Astrocyte (in vitro differentiated cells and primary cell): Measurements from ENCODE around the gene HJURP. TPM values are rescaled to one million over a fixed set of nuclear protein-coding genes. Genes with fewer than 3 reads are reported as not detected.

ENCODE experiments used
- DNase-seq: peaks from one replicate; pipeline ENCODE4 v3.0.0-alpha.2; 2010; ENCODE audit warnings: low read depth
- FAIRE-seq: peaks from 2 replicates; lab custom pipeline; 2011; peaks lifted over from hg19 to GRCh38; lab: Jason Lieb, UNC
- H2AFZ ChIP-seq: 2 replicates; pipeline ENCODE4 v1.6.0; 2012; ENCODE audit warnings: low read depth, low read length, inconsistent platforms
- H3K27ac ChIP-seq: 2 replicates; pipeline ENCODE4 v1.5.1; 2011; ENCODE audit warnings: low read depth, low read length, inconsistent platforms
- H3K27me3 ChIP-seq: 2 replicates; pipeline ENCODE4 v1.6.0; 2011; ENCODE audit warnings: low read length, inconsistent platforms; ENCODE audit not compliant: insufficient read depth
- H3K36me3 ChIP-seq: 2 replicates; pipeline ENCODE4 v1.5.1; 2011; ENCODE audit warnings: low read length, inconsistent platforms; ENCODE audit not compliant: insufficient read depth
- H3K4me1 ChIP-seq: 2 replicates; pipeline ENCODE4 v1.5.1; 2011; ENCODE audit warnings: low read length, inconsistent platforms; ENCODE audit not compliant: insufficient read depth
- H3K4me2 ChIP-seq: 2 replicates; pipeline ENCODE4 v1.6.0; 2012; ENCODE audit warnings: low read length, inconsistent platforms
- H3K4me3 ChIP-seq: 2 replicates; pipeline ENCODE4 v1.5.1; 2011; ENCODE audit warnings: low read depth, mild to moderate bottlenecking, low read length, inconsistent platforms; ENCODE audit not compliant: insufficient read depth
- H3K79me2 ChIP-seq: 2 replicates; pipeline ENCODE4 v1.6.0; 2012; ENCODE audit warnings: mild to moderate bottlenecking, low read length, inconsistent platforms; ENCODE audit not compliant: insufficient read depth
- H3K9ac ChIP-seq: 2 replicates; pipeline ENCODE4 v1.6.0; 2012; ENCODE audit warnings: mild to moderate bottlenecking, low read length, inconsistent platforms
- H3K9me3 ChIP-seq: 2 replicates; pipeline ENCODE4 v1.5.1; 2012; ENCODE audit warnings: low read depth, mild to moderate bottlenecking, low read length, inconsistent platforms; ENCODE audit not compliant: insufficient read depth
- H4K20me1 ChIP-seq: 2 replicates; pipeline ENCODE4 v1.6.0; 2012; ENCODE audit warnings: low read length, inconsistent platforms; ENCODE audit not compliant: insufficient read depth
- H3K27ac Mint-ChIP-seq: one replicate; pipeline ENCODE4 v1.8.0; 2021; ENCODE audit warnings: mild to moderate bottlenecking, mixed read lengths; ENCODE audit not compliant: unreplicated experiment
- H3K27me3 Mint-ChIP-seq: one replicate; pipeline ENCODE4 v1.8.0; 2021; ENCODE audit warnings: low read depth, mixed read lengths; ENCODE audit not compliant: unreplicated experiment
- H3K36me3 Mint-ChIP-seq: one replicate; pipeline ENCODE4 v1.8.0; 2021; ENCODE audit warnings: low read depth, mixed read lengths; ENCODE audit not compliant: unreplicated experiment
- H3K4me1 Mint-ChIP-seq: one replicate; pipeline ENCODE4 v1.8.0; 2021; ENCODE audit warnings: low read depth, mixed read lengths; ENCODE audit not compliant: unreplicated experiment
- H3K4me3 Mint-ChIP-seq: one replicate; pipeline ENCODE4 v1.8.0; 2021; ENCODE audit warnings: mild to moderate bottlenecking, moderate library complexity, mixed read lengths; ENCODE audit not compliant: unreplicated experiment
- H3K9me3 Mint-ChIP-seq: one replicate; pipeline ENCODE4 v1.8.0; 2021; ENCODE audit warnings: mild to moderate bottlenecking, mixed read lengths; ENCODE audit not compliant: unreplicated experiment
- EZH2 ChIP-seq: IDR thresholded peaks from 2 replicates; pipeline ENCODE4 v1.6.1; 2012; ENCODE audit warnings: mild to moderate bottlenecking, low read length, inconsistent platforms; ENCODE audit not compliant: insufficient read depth
- total RNA-seq: library from RNA; stranded (reverse); gene quantifications from 2 replicates; pipeline ENCODE4 v1.2.1, GENCODE V29; 2021
- TF ChIP-seq, protein P1 (sequence below): IDR thresholded peaks from 2 replicates; pipeline ENCODE4 v1.5.1; 2011; ENCODE audit warnings: low read depth, mild to moderate bottlenecking, inconsistent platforms, low read length, moderate library complexity; ENCODE audit not compliant: insufficient read depth

Gene HJURP
- total RNA-seq, 1 donor from 2014 or later: 5.9 TPM

DNA sequence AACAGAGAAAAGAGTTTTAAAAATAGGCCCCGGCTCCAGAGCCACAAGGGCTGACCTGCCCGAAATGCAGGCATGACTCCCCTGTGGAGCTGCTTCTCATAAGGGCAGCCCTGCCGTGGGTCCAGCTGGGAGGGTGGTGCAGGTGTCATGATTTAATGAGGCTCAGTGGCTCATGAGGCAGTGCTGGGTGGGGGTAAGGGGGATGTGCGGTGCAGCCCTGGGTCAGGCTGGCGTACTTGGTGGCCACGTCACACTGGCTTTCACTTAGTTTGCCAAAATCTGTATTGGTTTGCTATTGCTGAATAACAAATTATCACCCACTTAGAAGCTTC is 33.6 kb downstream of the HJURP start:
- H3K27ac ChIP-seq: no peak overlapping the region
- peaks cover 22% of the 10 kb centered on the region for H3K27me3 Mint-ChIP-seq
- H3K4me3 Mint-ChIP-seq: no peak overlapping the region
- H3K27ac Mint-ChIP-seq: no peak overlapping the region
- no peaks in the 10 kb centered on the region for H3K4me1 Mint-ChIP-seq
- H3K4me3 ChIP-seq: no peak overlapping the region
- H3K9ac ChIP-seq: no peak overlapping the region
- no peaks in the 10 kb centered on the region for H3K27me3 ChIP-seq
- H3K9me3 Mint-ChIP-seq: no peaks in the 10 kb centered on the region
- no peaks in the 10 kb centered on the region for H4K20me1 ChIP-seq
- H3K9me3 ChIP-seq: no peaks in the 10 kb centered on the region
- H3K79me2 ChIP-seq: no peaks in the 10 kb centered on the region
- H2AFZ ChIP-seq: no peak overlapping the region
- H3K36me3 ChIP-seq: no peaks in the 10 kb centered on the region
- FAIRE-seq (no peak), DNase-seq (no peak)
- H3K4me2 ChIP-seq: no peak overlapping the region
- no peak for TF ChIP-seq EZH2
- TF ChIP-seq, protein P1, sequence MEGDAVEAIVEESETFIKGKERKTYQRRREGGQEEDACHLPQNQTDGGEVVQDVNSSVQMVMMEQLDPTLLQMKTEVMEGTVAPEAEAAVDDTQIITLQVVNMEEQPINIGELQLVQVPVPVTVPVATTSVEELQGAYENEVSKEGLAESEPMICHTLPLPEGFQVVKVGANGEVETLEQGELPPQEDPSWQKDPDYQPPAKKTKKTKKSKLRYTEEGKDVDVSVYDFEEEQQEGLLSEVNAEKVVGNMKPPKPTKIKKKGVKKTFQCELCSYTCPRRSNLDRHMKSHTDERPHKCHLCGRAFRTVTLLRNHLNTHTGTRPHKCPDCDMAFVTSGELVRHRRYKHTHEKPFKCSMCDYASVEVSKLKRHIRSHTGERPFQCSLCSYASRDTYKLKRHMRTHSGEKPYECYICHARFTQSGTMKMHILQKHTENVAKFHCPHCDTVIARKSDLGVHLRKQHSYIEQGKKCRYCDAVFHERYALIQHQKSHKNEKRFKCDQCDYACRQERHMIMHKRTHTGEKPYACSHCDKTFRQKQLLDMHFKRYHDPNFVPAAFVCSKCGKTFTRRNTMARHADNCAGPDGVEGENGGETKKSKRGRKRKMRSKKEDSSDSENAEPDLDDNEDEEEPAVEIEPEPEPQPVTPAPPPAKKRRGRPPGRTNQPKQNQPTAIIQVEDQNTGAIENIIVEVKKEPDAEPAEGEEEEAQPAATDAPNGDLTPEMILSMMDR: no peak
- H3K4me1 ChIP-seq: no peaks in the 10 kb centered on the region
- H3K36me3 Mint-ChIP-seq: no peaks in the 10 kb centered on the region

DNA sequence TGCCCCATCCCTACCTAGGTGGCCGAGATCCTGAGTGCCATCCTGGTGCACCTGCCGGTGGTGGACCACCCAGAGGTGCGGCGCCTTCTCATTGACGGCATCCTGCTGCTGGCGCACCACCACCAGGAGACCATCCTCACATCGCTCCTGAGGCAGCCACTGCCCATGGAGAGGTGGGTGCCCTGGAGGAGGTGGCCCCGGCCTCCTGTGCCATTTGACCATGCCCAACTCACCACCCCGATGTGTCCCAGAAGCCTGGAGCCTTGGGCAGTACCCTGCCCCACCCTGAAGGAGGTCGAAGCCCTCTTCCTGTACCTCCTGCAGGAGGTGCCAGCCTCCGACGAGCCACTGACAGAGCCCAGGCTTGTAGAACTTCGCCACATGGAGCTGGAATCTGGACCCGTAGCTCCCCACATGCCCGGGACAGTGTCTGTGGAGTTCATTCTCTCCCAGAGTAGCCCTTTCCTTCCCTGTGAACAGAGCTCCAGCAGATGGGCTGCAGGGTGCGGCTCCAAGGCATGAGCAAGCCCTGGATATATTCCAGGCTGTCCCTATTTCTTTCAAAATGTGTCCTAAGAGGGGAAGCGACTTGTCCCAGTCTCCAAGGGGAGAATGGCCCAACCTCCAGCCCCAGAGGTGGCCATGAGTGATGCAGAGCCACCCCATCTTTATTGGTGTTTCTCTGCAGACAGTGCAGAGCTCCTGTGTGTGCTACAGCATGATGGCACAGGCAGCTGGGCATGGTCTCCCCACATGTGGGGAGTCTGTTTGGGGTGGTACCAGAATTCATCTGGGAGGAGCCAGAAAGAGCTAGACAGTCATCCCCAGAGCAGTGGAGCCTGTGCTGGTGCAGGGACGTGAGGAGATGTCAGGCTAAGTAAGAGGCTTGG is 34.2 kb downstream of the HJURP start:
- no peak for DNase-seq
- H3K4me2 ChIP-seq: no peak overlapping the region
- TF ChIP-seq EZH2: no peak
- TF ChIP-seq, protein P1: no peak
- Mint-ChIP-seq H3K9me3 (no peaks in the 10 kb centered on the region), H3K4me1 (no peaks in the 10 kb centered on the region), H3K4me3 (no peak overlapping the region), H3K27ac (no peak overlapping the region), H3K36me3 (no peaks in the 10 kb centered on the region), H3K27me3 (peaks cover 22% of the 10 kb centered on the region)
- H3K79me2 ChIP-seq: no peaks in the 10 kb centered on the region
- H3K36me3 ChIP-seq: no peaks in the 10 kb centered on the region
- no peak overlapping the region for H2AFZ ChIP-seq
- H3K4me3 ChIP-seq: no peak overlapping the region
- no peak overlapping the region for H3K9ac ChIP-seq
- FAIRE-seq: no peak
- H3K27me3 ChIP-seq: no peaks in the 10 kb centered on the region
- H3K4me1 ChIP-seq: no peaks in the 10 kb centered on the region
- no peak overlapping the region for H3K27ac ChIP-seq
- no peaks in the 10 kb centered on the region for H3K9me3 ChIP-seq
- no peaks in the 10 kb centered on the region for H4K20me1 ChIP-seq
